SU-DHL-6 (cell line): Measurements from ENCODE around the gene IRF2BPL.

Source experiments
- H2AFZ ChIP-seq: fragments of 200-600 bp; sonication (generic); 2 replicates; pipeline ENCODE4 v1.6.1; 2014; ENCODE audit warnings: low read depth, mild to moderate bottlenecking, moderate library complexity, mixed read lengths, antibody characterized with exemption, low read length; ENCODE audit not compliant: severe bottlenecking
- H3F3A ChIP-seq: fragments of 200-600 bp; shearing (Covaris generic); 2 replicates; pipeline ENCODE4 v1.6.0; 2016; ENCODE audit warnings: antibody characterized with exemption, mild to moderate bottlenecking; ENCODE audit not compliant: insufficient read depth
- H3K27ac ChIP-seq: fragments of 200-600 bp; sonication (generic); 2 replicates; pipeline ENCODE4 v1.5.1; 2016; ENCODE audit warnings: low read depth, mild to moderate bottlenecking, low read length, moderate library complexity, mixed read lengths
- H3K27me3 ChIP-seq: fragments of 200-600 bp; sonication (generic), shearing (Covaris generic); 2 replicates; pipeline ENCODE4 v1.6.0; 2014; ENCODE audit warnings: mild to moderate bottlenecking, low read length
- H3K36me3 ChIP-seq: fragments of 200-600 bp; sonication (generic); 2 replicates; pipeline ENCODE4 v1.6.1; 2014; ENCODE audit warnings: mild to moderate bottlenecking, low read length, mixed read lengths
- H3K4me2 ChIP-seq: fragments of 300-600, 200-600 bp; shearing (Covaris generic), sonication (generic); 2 replicates; pipeline ENCODE4 v1.6.0; 2014; ENCODE audit warnings: low read length, low read depth, mild to moderate bottlenecking; ENCODE audit not compliant: poor library complexity, severe bottlenecking
- H3K4me3 ChIP-seq: fragments of 200-600 bp; sonication (generic); 2 replicates; pipeline ENCODE4 v1.5.1; 2014; ENCODE audit warnings: antibody characterized with exemption, low read length, mild to moderate bottlenecking, mixed read lengths; ENCODE audit not compliant: insufficient read depth, poor library complexity, severe bottlenecking
- H3K79me2 ChIP-seq: fragments of 200-600 bp; sonication (generic); 2 replicates; pipeline ENCODE4 v1.6.1; 2014; ENCODE audit warnings: mild to moderate bottlenecking, low read length, moderate library complexity; ENCODE audit not compliant: insufficient read depth
- H3K9ac ChIP-seq: fragments of 200-600 bp; sonication (generic); 2 replicates; pipeline ENCODE4 v1.7.0; 2014; ENCODE audit warnings: mild to moderate bottlenecking, low read length
- H3K9me2 ChIP-seq: fragments of 200-600 bp; sonication (generic); replicated peaks from 2 replicates; pipeline ENCODE4 v1.6.1; 2014; ENCODE audit warnings: low read length; ENCODE audit not compliant: insufficient read depth
- H3K9me3 ChIP-seq: fragments of 200-600 bp; sonication (generic); 2 replicates; pipeline ENCODE4 v1.6.1; 2014; ENCODE audit warnings: low read length, mixed read lengths; ENCODE audit not compliant: insufficient read depth
- H4K20me1 ChIP-seq: fragments of 200-600 bp; sonication (generic); 2 replicates; pipeline ENCODE4 v1.6.1; 2014; ENCODE audit warnings: low read depth, mild to moderate bottlenecking, antibody characterized with exemption, low read length, moderate library complexity, mixed read lengths
- EZH2phosphoT487 ChIP-seq: fragments of 200-600 bp; sonication (generic), shearing (Covaris generic); conservative IDR thresholded peaks from 2 replicates; pipeline ENCODE4 v1.6.1; 2018; ENCODE audit warnings: mild to moderate bottlenecking, antibody characterized with exemption, low read length, moderate library complexity, mixed read lengths
- TF ChIP-seq, protein P1 (sequence below): fragments of 200-600 bp; sonication (generic); IDR thresholded peaks from one replicate; pipeline ENCODE4 v1.5.1; 2017; ENCODE audit warnings: antibody characterized with exemption, mild to moderate bottlenecking, low read length, moderate library complexity; ENCODE audit not compliant: insufficient read depth, poor library complexity, severe bottlenecking

The IRF2BPL gene

GRCh38 chr14:76984297-76984696 lies 44.2 kb downstream of the IRF2BPL start:
- TF ChIP-seq EZH2phosphoT487, result no peak
- TF ChIP-seq, protein P1, sequence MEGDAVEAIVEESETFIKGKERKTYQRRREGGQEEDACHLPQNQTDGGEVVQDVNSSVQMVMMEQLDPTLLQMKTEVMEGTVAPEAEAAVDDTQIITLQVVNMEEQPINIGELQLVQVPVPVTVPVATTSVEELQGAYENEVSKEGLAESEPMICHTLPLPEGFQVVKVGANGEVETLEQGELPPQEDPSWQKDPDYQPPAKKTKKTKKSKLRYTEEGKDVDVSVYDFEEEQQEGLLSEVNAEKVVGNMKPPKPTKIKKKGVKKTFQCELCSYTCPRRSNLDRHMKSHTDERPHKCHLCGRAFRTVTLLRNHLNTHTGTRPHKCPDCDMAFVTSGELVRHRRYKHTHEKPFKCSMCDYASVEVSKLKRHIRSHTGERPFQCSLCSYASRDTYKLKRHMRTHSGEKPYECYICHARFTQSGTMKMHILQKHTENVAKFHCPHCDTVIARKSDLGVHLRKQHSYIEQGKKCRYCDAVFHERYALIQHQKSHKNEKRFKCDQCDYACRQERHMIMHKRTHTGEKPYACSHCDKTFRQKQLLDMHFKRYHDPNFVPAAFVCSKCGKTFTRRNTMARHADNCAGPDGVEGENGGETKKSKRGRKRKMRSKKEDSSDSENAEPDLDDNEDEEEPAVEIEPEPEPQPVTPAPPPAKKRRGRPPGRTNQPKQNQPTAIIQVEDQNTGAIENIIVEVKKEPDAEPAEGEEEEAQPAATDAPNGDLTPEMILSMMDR, result no peak
- H3F3A ChIP-seq, result no peaks in the 10 kb centered on the region
- H3K9me3 ChIP-seq, result peaks cover 11% of the 10 kb centered on the region; the same call in 1 of the 2 replicates
- no peak overlapping the region for H3K4me3 ChIP-seq
- no peaks in the 10 kb centered on the region for H3K9me2 ChIP-seq
- no peaks in the 10 kb centered on the region for H4K20me1 ChIP-seq
- H3K36me3 ChIP-seq, result no peaks in the 10 kb centered on the region
- no peak overlapping the region for H3K27ac ChIP-seq
- H3K79me2 ChIP-seq, result no peaks in the 10 kb centered on the region
- H3K27me3 ChIP-seq, result no peaks in the 10 kb centered on the region
- no peak overlapping the region for H3K4me2 ChIP-seq
- H3K9ac ChIP-seq, result no peak overlapping the region
- no peak overlapping the region for H2AFZ ChIP-seq

- Histone ChIP-seq H3F3A (no peaks in the 10 kb centered on the region), H3K36me3 (no peaks in the 10 kb centered on the region), H4K20me1 (no peaks in the 10 kb centered on the region), H3K9ac (no peak overlapping the region), H3K79me2 (no peaks in the 10 kb centered on the region), H3K4me2 (no peak overlapping the region), H2AFZ (no peak overlapping the region), H3K4me3 (no peak overlapping the region), H3K27me3 (no peaks in the 10 kb centered on the region), H3K27ac (no peak overlapping the region), H3K9me2 (no peaks in the 10 kb centered on the region), H3K9me3 (peaks cover 11% of the 10 kb centered on the region; the same call in 1 of the 2 replicates)
- TF ChIP-seq, protein P1, result no peak
- TF ChIP-seq EZH2phosphoT487, result no peak
Observed at GRCh38 chr14:76981670-76982069, 46.8 kb downstream of the IRF2BPL start.

GRCh38 chr14:76977793-76978720 lies 50.5 kb downstream of the IRF2BPL start:
- Histone ChIP-seq H3K4me3 (no peak overlapping the region), H3K9ac (no peak overlapping the region), H3K79me2 (no peaks in the 10 kb centered on the region), H3F3A (no peaks in the 10 kb centered on the region), H3K36me3 (no peaks in the 10 kb centered on the region), H3K9me2 (no peaks in the 10 kb centered on the region), H3K9me3 (peaks cover 11% of the 10 kb centered on the region; the same call in 1 of the 2 replicates), H4K20me1 (no peaks in the 10 kb centered on the region), H3K27ac (no peak overlapping the region), H2AFZ (no peak overlapping the region), H3K4me2 (no peak overlapping the region), H3K27me3 (no peaks in the 10 kb centered on the region)
- TF ChIP-seq EZH2phosphoT487, result no peak
- TF ChIP-seq, protein P1, result no peak
